A673 (cell line): ENCODE measurements around the gene C16orf54. TPM values are rescaled to one million over a fixed set of nuclear protein-coding genes. Genes with fewer than 3 reads are reported as not detected.
"Not testable (repeated sequence)": the region's sequence is repeated elsewhere in the genome, so short reads cannot be mapped to it uniquely, and the experiment has no call there.

ENCODE experiments used
- BruUV-seq: library from RNA; stranded (reverse); fragments of 400-500 nt; replicated peaks from 2 replicates; lab custom pipeline; 2021; lab: Mats Ljungman, UMichigan
- CTCF ChIA-PET: fragments of 300-600 bp; sonication (Branson Sonifier 250); formaldehyde crosslinking; loops from one replicate; lab custom pipeline; 2022; ENCODE audit warnings: antibody characterized with exemption; lab: Charles Lee
- POLR2A ChIA-PET: fragments of 300-600 bp; sonication (Branson Sonifier 250); formaldehyde crosslinking; loops from one replicate; lab custom pipeline; 2022; ENCODE audit warnings: antibody characterized with exemption; ENCODE audit not compliant: low non-redundant PET; lab: Charles Lee
- DNase-seq: peaks from one replicate; pipeline ENCODE4 v3.0.0-alpha.2; 2015; ENCODE audit warnings: low spot score
- H3K27ac ChIP-seq: fragments of 200-600 bp; sonication (generic); 2 replicates; pipeline ENCODE4 v1.5.1; 2016; ENCODE audit warnings: mixed run types, low read depth, mild to moderate bottlenecking, mixed read lengths, antibody characterized with exemption, low read length; ENCODE audit not compliant: poor library complexity, severe bottlenecking
- H3K27me3 ChIP-seq: fragments of 200-600 bp; sonication (generic); replicated peaks from 2 replicates; pipeline ENCODE4 v1.6.1; 2017; ENCODE audit warnings: mixed run types, low read depth, mild to moderate bottlenecking, mixed read lengths, antibody characterized with exemption, low read length; ENCODE audit not compliant: insufficient read depth, poor library complexity
- H3K36me3 ChIP-seq: fragments of 200-600 bp; sonication (generic); 2 replicates; pipeline ENCODE4 v1.6.1; 2016; ENCODE audit warnings: mixed run types, mild to moderate bottlenecking, mixed read lengths, antibody characterized with exemption, low read length; ENCODE audit not compliant: insufficient read depth, poor library complexity, severe bottlenecking
- H3K4me1 ChIP-seq: fragments of 200-600 bp; sonication (generic); 2 replicates; pipeline ENCODE4 v1.6.1; 2017; ENCODE audit warnings: mixed run types, mild to moderate bottlenecking, mixed read lengths, antibody characterized with exemption, low read length; ENCODE audit not compliant: insufficient read depth, poor library complexity, severe bottlenecking
- H3K4me3 ChIP-seq: fragments of 200-600 bp; sonication (generic); 2 replicates; pipeline ENCODE4 v1.5.1; 2016; ENCODE audit warnings: low read depth, mixed run types, mild to moderate bottlenecking, mixed read lengths, low read length; ENCODE audit not compliant: poor library complexity, severe bottlenecking
- H3K9me3 ChIP-seq: fragments of 200-600 bp; sonication (generic); 2 replicates; pipeline ENCODE4 v1.6.1; 2016; ENCODE audit warnings: mixed run types, low read depth, mild to moderate bottlenecking, mixed read lengths, antibody characterized with exemption, low read length; ENCODE audit not compliant: poor library complexity, severe bottlenecking
- CTCF ChIP-seq: fragments of 300-800, 200-600 bp; sonication (generic); conservative IDR thresholded peaks from 2 replicates; pipeline ENCODE4 v1.5.1; 2017; ENCODE audit warnings: low read depth, mild to moderate bottlenecking, antibody characterized with exemption, low read length, moderate library complexity, mixed read lengths
- EZH2 ChIP-seq: fragments of 200-600 bp; sonication (generic); IDR thresholded peaks from 2 replicates; pipeline ENCODE4 v1.6.1; 2017; ENCODE audit warnings: borderline replicate concordance, low read depth, mild to moderate bottlenecking, mixed read lengths, antibody characterized with exemption, low read length; ENCODE audit not compliant: poor library complexity, severe bottlenecking
- intact Hi-C: fragments of 100-400 bp; cut with micrococcal nuclease; formaldehyde crosslinking; loops from one replicate; pipeline ENCODE4 v1.10.0; 2022; ENCODE audit not compliant: unreplicated experiment
- total RNA-seq: library from RNA; stranded (reverse); gene quantifications from 2 replicates; pipeline ENCODE4 v1.2.3, GENCODE V29; 2021

Gene C16orf54
- total RNA-seq, 1 experiment from 2014 or later = not detected

- no TSS peak for BruUV-seq
- no peaks in the 10 kb centered on the region for H3K36me3 ChIP-seq
- no peak overlapping the region for H3K4me3 ChIP-seq
- no peak for TF ChIP-seq CTCF
- no peak for TF ChIP-seq EZH2
- intact Hi-C loops = no loop called here
- CTCF ChIA-PET = no interaction called here
- H3K27me3 ChIP-seq = no peaks in the 10 kb centered on the region
- no peak overlapping the region for H3K27ac ChIP-seq
- no peaks in the 10 kb centered on the region for H3K9me3 ChIP-seq
- POLR2A ChIA-PET = no interaction called here
- DNase-seq = no peak
- H3K4me1 ChIP-seq = no peaks in the 10 kb centered on the region
These were observed 14.9 kb upstream of the C16orf54 start for GRCh38 chr16:29760567-29761279.

- no TSS peak for BruUV-seq
- H3K36me3 ChIP-seq = no peaks in the 10 kb centered on the region
- H3K9me3 ChIP-seq = no peaks in the 10 kb centered on the region
- no peak for DNase-seq
- no peaks in the 10 kb centered on the region for H3K27me3 ChIP-seq
- CTCF ChIA-PET = no interaction called here
- POLR2A ChIA-PET = no interaction called here
- intact Hi-C loops = no loop called here
- no peak overlapping the region for H3K27ac ChIP-seq
- H3K4me1 ChIP-seq = no peaks in the 10 kb centered on the region
- no peak overlapping the region for H3K4me3 ChIP-seq
- TF ChIP-seq EZH2 = no peak
- TF ChIP-seq CTCF = no peak
These were observed 12.2 kb upstream of the C16orf54 start for GRCh38 chr16:29757950-29758466.

GRCh38 chr16:29757086-29757485 lies 11.3 kb upstream of the C16orf54 start:
- H3K27ac ChIP-seq, POLR2A ChIA-PET, H3K4me3 ChIP-seq, H3K4me1 ChIP-seq, CTCF ChIA-PET, DNase-seq, H3K9me3 ChIP-seq, H3K36me3 ChIP-seq, H3K27me3 ChIP-seq, BruUV-seq, intact Hi-C loops: not testable (repeated sequence)

GRCh38 chr16:29756654-29757053 lies 10.9 kb upstream of the C16orf54 start:
- TF ChIP-seq CTCF (no peak), EZH2 (no peak)
- no peak for DNase-seq
- POLR2A ChIA-PET = no interaction called here

More at GRCh38 chr16:29756654-29757053, 10.9 kb upstream of the C16orf54 start:
- H3K27ac ChIP-seq = no peak overlapping the region
- H3K4me1 ChIP-seq = no peaks in the 10 kb centered on the region
- no peaks in the 10 kb centered on the region for H3K27me3 ChIP-seq
- no TSS peak for BruUV-seq
- CTCF ChIA-PET = no interaction called here
- intact Hi-C loops = no loop called here
- H3K9me3 ChIP-seq = no peaks in the 10 kb centered on the region
- no peak overlapping the region for H3K4me3 ChIP-seq
- H3K36me3 ChIP-seq = no peaks in the 10 kb centered on the region
